Ovary (tissue), 3 donors: ENCODE data around the gene ZMIZ1.

Experiments used
- EP300 ChIP-seq: sonication (generic); formaldehyde crosslinking; IDR thresholded peaks from one replicate; pipeline ENCODE4 v1.6.1; 2017; ENCODE audit warnings: antibody characterized with exemption
- POLR2A ChIP-seq: fragments of 450-650 bp; IDR thresholded peaks from one replicate; pipeline ENCODE4 v1.6.1; 2017; ENCODE audit warnings: antibody characterized with exemption, mild to moderate bottlenecking, moderate library complexity
- TF ChIP-seq, protein P1 (sequence below), 3 donors: fragments of 450-650 bp in 2 of 3; fragments of 200-600 bp in 1 of 3; IDR thresholded peaks; one replicate each; pipeline versions ENCODE4 v1.5.1 to v1.8.0; 2016 to 2022; ENCODE audit warnings: antibody characterized with exemption in 3 of 3, mild to moderate bottlenecking in 1 of 3
- donor health status: DM: no; HTN: no; CAD: no.

DNA sequence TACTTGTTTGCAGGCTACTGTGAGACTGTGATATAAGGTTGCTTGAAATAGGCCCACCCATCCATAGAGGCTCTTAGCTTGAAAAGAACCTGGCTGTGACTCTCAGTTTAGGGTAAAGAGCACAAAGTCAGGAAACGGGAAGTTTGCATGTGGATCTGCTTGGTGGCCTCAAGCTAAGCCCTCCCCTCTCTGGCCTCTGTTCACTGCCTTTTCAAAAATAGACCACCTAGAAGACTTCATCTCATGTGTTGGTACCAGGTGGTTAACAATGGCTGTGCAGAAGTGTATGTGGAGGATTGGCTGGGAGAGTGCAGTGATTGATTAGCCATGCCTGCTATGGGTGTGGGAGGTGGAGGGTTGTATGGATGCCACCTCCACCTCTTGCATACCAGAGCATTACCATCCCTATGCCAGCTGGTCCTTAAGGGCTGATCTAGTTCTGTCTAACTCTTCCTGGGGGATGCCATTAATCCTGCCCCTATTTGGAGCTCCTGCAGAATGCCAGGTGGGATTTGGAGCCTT lies 122.0 kb downstream of the ZMIZ1 start:
- TF ChIP-seq EP300 (no peak), POLR2A (no peak)
- TF ChIP-seq, protein P1, sequence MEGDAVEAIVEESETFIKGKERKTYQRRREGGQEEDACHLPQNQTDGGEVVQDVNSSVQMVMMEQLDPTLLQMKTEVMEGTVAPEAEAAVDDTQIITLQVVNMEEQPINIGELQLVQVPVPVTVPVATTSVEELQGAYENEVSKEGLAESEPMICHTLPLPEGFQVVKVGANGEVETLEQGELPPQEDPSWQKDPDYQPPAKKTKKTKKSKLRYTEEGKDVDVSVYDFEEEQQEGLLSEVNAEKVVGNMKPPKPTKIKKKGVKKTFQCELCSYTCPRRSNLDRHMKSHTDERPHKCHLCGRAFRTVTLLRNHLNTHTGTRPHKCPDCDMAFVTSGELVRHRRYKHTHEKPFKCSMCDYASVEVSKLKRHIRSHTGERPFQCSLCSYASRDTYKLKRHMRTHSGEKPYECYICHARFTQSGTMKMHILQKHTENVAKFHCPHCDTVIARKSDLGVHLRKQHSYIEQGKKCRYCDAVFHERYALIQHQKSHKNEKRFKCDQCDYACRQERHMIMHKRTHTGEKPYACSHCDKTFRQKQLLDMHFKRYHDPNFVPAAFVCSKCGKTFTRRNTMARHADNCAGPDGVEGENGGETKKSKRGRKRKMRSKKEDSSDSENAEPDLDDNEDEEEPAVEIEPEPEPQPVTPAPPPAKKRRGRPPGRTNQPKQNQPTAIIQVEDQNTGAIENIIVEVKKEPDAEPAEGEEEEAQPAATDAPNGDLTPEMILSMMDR (IDR thresholded peaks at IDR 0.05): no peak
